ENCODE results near the gene TIAM2.

The TIAM2 gene

DNA sequence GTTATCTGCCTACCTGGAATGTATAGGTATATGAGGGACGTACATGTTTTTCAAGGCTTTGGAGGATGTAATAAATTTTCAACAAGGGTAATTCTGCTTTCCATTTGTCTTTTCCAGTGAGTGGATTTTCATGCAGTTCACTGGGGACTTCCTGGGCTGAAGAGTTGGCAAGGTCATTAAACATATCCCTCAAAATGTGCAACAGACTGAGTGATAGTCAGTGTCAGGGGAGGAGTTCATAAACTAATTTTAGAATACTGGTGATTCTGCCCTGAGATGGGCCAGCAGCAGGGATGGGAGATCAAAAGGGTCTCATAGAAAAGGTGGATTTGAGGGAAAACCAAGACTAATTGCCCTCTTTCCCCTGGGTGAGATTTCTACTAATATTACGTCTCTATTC lies 146.4 kb downstream of the TIAM2 start:
- no peak for DNase-seq

GRCh38 chr6:155142168-155143028 lies 147.3 kb downstream of the TIAM2 start:
- DNase-seq: no peak

DNA sequence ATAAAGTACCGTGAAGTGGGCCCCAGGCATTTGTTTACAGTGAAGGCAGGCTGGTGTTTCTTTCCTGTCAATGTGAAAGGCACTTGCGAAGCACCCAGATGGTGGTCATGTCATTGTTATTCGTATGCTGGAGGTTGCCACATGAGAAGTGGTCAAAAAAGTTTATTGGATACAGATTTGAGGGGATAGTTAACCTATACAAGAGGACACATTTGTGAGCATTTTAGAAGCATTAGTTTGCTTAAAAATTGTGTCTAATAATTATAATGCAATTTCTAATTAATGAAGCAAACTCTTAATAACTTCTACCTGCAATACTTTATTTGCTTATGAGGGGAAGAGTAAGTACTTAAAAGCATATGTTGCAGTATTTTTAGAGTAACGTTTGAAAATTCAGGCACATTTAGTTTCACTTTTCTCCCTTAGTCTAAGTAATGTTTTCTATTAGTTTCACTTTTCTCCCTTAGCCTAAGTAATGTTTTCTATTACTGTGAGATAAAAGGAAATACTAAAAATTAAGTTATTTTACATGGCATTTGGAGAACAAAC lies 148.0 kb downstream of the TIAM2 start:
- DNase-seq: no peak

DNA sequence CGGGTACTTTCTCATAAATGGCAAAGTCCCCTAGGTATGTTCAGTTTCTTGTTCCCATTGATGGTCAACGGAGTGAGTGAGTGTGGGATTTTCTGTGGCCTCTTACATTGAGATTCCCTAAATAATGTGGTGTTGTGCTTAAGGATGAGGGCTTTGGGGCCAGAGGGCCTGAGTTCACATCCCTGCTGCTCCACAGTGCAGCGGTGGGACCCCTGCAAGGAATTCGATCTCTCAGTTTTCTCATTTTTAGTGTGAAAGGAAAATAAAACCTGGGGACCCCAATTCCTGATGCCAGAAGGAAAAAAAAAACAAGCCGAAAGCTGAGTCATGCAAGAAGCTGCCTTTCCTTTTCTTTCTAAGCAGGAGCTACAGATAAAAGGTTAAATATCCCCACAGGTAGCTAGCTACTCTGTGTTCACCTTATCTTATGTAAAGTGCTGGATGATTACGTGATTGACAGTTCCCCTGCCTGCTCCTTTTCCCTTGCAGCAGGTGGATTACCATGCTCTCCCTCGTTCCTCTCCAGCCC lies 148.5 kb downstream of the TIAM2 start:
- no peak for DNase-seq

- no peak for DNase-seq
Observed at GRCh38 chr6:155146205-155146604, 151.1 kb downstream of the TIAM2 start.

DNA sequence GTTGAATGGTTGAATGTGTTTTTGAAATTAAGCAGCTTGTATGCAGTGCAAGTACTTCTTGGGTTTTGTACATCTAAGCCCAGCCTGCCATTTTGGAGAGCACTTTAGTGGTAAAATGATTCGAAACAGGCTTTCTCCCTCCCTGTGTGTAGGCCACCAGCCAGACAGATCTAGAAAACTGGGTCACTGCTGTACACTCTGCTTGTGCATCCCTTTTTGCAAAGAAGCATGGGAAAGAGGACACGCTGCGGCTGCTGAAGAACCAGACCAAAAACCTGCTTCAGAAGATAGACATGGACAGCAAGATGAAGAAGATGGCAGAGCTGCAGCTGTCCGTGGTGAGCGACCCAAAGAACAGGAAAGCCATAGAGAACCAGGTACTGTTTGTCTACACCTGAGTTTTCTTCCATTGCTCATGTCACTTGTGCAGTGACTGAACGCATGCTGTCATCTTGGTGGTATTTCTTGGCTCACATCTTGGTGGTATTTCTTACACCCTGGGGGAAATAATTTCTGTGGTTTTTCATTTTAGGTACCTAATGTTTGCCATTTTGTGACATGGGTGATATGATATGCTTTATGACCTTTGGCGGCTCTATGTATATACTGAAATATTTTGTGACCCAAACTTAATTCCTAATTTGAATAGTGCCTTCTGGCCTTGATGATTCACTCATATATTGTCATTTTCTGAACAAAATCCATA lies 153.0 kb downstream of the TIAM2 start:
- no peak for DNase-seq

GRCh38 chr6:155150967-155151671 lies 156.0 kb downstream of the TIAM2 start:
- no peak for DNase-seq

GRCh38 chr6:155152211-155153076 lies 157.3 kb downstream of the TIAM2 start:
- DNase-seq: peak in 1 of 2 experiments; percentile 4

DNA sequence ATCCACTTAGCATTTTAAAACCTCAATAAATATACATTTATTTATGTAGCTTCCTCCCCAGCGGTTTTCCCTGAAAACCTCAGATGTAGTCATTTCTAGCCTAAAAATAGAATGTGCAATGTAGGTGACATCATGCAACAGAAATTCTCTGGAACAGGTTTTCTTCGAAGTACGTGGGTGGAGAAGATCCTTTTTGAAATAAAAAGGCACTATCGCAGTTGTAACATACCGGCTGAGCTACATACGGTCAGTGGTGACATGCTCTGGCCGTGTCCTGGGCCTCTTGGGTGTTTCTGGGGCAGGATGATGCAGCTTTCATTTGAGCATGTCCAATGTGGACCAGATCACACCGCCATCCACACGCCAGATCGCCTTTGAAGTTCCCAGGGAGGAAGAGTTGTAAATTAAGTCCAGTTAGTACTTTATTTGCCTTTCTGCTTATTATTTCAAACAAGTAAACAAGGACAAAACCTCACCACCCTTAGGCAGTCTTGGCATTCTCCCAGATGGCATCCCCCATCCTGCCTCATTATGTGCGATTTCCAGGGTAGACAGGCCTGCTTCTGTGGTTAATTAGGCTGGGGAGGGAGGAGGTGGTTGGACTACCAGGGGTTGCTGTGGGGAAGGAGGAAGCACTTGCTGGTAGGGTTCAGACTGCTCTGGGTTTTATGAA lies 159.2 kb downstream of the TIAM2 start:
- peak; percentile 30 to 38 for DNase-seq

DNA sequence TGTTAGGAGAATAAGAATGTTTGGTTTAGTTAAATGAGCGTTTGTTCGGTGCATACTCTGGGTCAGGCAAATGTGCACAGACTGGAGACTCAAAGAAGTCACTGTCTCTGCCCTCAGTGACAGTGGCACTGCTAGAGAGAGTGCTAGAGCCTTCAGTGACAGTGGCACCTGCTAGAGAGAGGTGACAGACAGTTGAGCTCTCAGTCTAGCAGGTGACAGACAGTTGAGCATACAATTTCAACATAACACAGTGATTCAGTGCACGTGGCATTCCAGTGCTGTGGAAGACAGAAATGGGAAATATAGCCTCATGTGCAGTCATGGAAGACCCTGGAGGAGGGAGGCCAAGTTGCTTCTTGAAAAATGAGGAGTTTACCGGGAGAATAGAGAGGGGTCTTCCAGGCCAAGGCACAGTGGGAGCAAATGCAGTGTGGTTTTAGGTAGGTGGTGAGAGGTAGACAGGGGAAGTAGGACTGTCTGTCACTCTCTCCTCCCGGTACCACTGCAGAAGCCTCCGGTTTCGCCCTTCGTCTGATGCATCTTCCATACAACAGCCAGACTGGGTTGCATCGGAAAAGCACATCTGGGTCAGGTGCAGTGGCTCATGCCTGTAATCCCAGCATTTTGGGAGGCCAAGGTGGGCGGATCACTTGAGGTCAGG lies 160.8 kb downstream of the TIAM2 start:
- DNase-seq: no peak

GRCh38 chr6:155157101-155157500 lies 162.0 kb downstream of the TIAM2 start:
- no peak for DNase-seq

- DNase-seq: no peak
Observed at GRCh38 chr6:155158030-155158843, 163.1 kb downstream of the TIAM2 start.

DNA sequence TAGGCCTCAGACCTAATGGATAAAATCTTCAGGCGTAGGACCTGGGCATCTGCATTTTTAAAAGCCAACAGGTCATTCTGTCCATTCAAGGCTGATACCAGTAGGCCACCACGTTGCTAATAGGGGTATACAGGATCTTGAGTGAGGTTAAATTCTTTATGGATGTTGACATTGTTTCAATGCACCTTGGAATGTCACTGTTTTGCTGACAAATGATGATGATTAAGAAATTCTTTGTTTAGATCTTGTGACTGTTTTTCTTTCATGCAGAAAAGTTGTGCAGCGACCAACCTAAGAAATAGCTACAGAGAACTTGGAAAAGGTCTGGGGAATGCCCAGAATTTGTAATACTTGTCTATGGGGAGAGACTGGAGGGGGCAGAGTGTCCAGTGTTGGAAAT lies 167.6 kb downstream of the TIAM2 start:
- DNase-seq: no peak

GRCh38 chr6:155163601-155164000 lies 168.5 kb downstream of the TIAM2 start:
- DNase-seq: no peak

GRCh38 chr6:155165029-155165710 lies 170.1 kb downstream of the TIAM2 start:
- DNase-seq: no peak

DNA sequence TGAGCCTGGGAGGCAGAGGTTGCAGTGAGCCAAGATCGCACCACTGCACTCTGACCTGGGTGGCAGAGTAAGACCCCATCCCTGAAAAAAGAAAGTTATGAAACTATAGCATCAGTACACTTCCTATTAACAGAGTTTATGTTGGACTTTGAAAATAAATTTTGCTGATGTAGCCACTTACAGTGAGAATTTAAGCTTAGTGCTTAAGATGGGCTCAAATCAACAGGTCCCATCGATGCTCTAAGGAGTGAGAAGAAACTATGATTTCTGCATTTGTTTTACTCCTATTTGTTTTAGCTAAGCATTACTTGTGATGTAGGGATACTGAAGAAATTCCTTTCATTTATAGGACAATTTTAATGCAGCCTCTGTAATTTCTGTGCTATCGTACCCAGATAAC lies 175.4 kb downstream of the TIAM2 start:
- no peak for DNase-seq

DNA sequence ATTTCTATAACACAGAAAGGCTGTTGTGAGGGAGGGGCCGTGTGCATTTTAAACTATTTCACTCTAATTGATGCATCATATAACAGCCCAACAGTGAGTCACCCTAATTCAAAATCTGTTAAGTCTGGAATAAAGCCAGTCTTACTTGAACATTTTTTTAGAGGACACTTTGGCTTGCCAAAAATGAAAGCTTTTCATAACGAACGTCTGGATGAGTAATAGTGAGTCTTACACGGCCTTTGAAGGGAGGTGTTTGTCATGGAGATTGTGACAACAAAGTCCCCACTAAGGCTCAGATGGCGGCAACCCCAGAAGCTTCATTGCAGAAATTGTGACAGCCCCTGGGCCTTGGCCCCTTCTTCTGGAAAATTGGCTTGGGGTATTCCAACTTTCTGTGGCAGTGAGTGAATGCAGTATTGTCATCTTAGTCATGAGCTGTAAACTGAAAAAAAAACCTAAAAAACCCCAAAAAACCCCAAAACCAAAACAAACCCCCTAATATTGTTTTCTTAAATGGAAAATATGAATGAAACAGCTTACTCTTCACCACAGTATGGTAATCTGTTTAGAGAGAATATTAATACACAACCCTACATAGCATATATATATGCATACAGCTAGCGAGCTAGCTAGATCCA lies 176.1 kb downstream of the TIAM2 start:
- no peak for DNase-seq

GRCh38 chr6:155171747-155172449 lies 176.8 kb downstream of the TIAM2 start:
- DNase-seq: no peak

Measured in NCI-H526 (cell line).